DMS53 treated with DMSO at 0.1 percent for 48 hours (cell line): ENCODE data around the gene PHF13.
"Not testable (repeated sequence)": the region's sequence is repeated elsewhere in the genome, so short reads cannot be mapped to it uniquely, and the experiment has no call there.

Experiments
- DNase-seq: peaks from one replicate; lab custom pipeline; 2025; ENCODE audit not compliant: unreplicated experiment; lab: John Stamatoyannopoulos, UW

PHF13 gene

GRCh38 chr1:6627031-6627430 lies 13.5 kb downstream of the PHF13 start:
- no peak for DNase-seq

GRCh38 chr1:6627841-6628545 lies 14.5 kb downstream of the PHF13 start:
- DNase-seq, result no peak

- no peak for DNase-seq
Observed at GRCh38 chr1:6628971-6629479, 15.5 kb downstream of the PHF13 start.

GRCh38 chr1:6630027-6630426 lies 16.5 kb downstream of the PHF13 start:
- no peak for DNase-seq

- no peak for DNase-seq
Observed at GRCh38 chr1:6631058-6631457, 17.5 kb downstream of the PHF13 start.

GRCh38 chr1:6632588-6633514 lies 19.3 kb downstream of the PHF13 start:
- DNase-seq, result no peak

- DNase-seq, result no peak
Observed at GRCh38 chr1:6634371-6635052, 21.0 kb downstream of the PHF13 start.

- DNase-seq, result no peak
Observed at GRCh38 chr1:6635161-6635909, 21.8 kb downstream of the PHF13 start.

GRCh38 chr1:6635910-6636760 lies 22.6 kb downstream of the PHF13 start:
- DNase-seq, result no peak

GRCh38 chr1:6636778-6637177 lies 23.2 kb downstream of the PHF13 start:
- DNase-seq, result not testable (repeated sequence)

GRCh38 chr1:6637770-6638169 lies 24.2 kb downstream of the PHF13 start:
- DNase-seq, result no peak

- DNase-seq, result no peak
Observed at GRCh38 chr1:6638226-6638625, 24.7 kb downstream of the PHF13 start.

- DNase-seq, result not testable (repeated sequence)
Observed at GRCh38 chr1:6640867-6641266, 27.3 kb downstream of the PHF13 start.

- no peak for DNase-seq
Observed at GRCh38 chr1:6645018-6645417, 31.5 kb downstream of the PHF13 start.

- DNase-seq, result peak; percentile 53
Observed at GRCh38 chr1:6646499-6647148, 33.1 kb downstream of the PHF13 start.

- no peak for DNase-seq
Observed at GRCh38 chr1:6648556-6648955, 35.0 kb downstream of the PHF13 start.

- no peak for DNase-seq
Observed at GRCh38 chr1:6651909-6652308, 38.4 kb downstream of the PHF13 start.

- no peak for DNase-seq
Observed at GRCh38 chr1:6652986-6653385, 39.5 kb downstream of the PHF13 start.
